ENCODE data around the gene JPT2. TPM values are rescaled to one million over a fixed set of nuclear protein-coding genes. Genes with fewer than 3 reads are reported as not detected.

The JPT2 gene
- total RNA-seq, 1 experiment from 2014 or later, result 113 TPM

- TF ChIP-seq SRF (IDR thresholded peaks at IDR 0.05; ENCODE audit: low read depth) (no peak), CTCF (IDR thresholded peaks at IDR 0.05 in 2 of 3, conservative IDR thresholded peaks at IDR 0.05 in 1 of 3; ENCODE audit: borderline replicate concordance in 1 of 3, insufficient read depth in 1 of 3, low read depth in 2 of 3, low read length in 2 of 3) (no peak), RAD21 (IDR thresholded peaks at IDR 0.05; ENCODE audit: low read depth) (no peak), CBX3 (IDR thresholded peaks at IDR 0.05; ENCODE audit: low read depth) (no peak), EZH2 (IDR thresholded peaks at IDR 0.05) (no peak), POLR2AphosphoS5 (IDR thresholded peaks at IDR 0.05; ENCODE audit: low read depth, low read length) (no peak), SP1 (IDR thresholded peaks at IDR 0.05; ENCODE audit: low read depth) (no peak), REST (IDR thresholded peaks at IDR 0.05; ENCODE audit: low read depth) (no peak)
- Histone ChIP-seq H4K20me1 (ENCODE audit: insufficient read depth) (no peaks in the 10 kb centered on the region; the same call in 1 of the 2 replicates), H3K9me3 (ENCODE audit: control insufficient read depth in 1 of 2, insufficient read depth in 1 of 2, low read depth in 1 of 2, low read length in 2 of 2) (no peaks in the 10 kb centered on the region), H3K4me2 (ENCODE audit: low read length) (no peak overlapping the region), H3K9ac (ENCODE audit: low read length) (no peak overlapping the region), H3K79me2 (ENCODE audit: insufficient read depth, low read length) (peaks cover 46% of the 10 kb centered on the region), H3K27ac (ENCODE audit: low read depth, low read length) (no peak overlapping the region), H3K4me3 (replicated peaks in 1 of 2; ENCODE audit: low read depth in 1 of 2, low read length in 2 of 2) (no peak overlapping the region), H3K9me2 (ENCODE audit: insufficient read depth) (no peaks in the 10 kb centered on the region), H2AFZ (ENCODE audit: low read depth, low read length, poor library complexity, severe bottlenecking) (no peak overlapping the region), H3K36me3 (ENCODE audit: control insufficient read depth in 1 of 2, insufficient read depth in 2 of 2, low read length in 2 of 2) (peaks cover 0 to 6% of the 10 kb centered on the region in 2 experiments; a peak in 2 of 4 replicates), H3K27me3 (ENCODE audit: insufficient read depth, low read length) (no peaks in the 10 kb centered on the region), H3K4me1 (ENCODE audit: control insufficient read depth in 1 of 2, insufficient read depth in 2 of 2, low read length in 2 of 2) (peaks cover 38 to 47% of the 10 kb centered on the region in 2 experiments)
- RAD21 ChIA-PET (ENCODE audit: low non-redundant PET in 1 of 2, low total read pairs in 2 of 2, uncharacterized antibody in 2 of 2, unreplicated experiment in 2 of 2), result no interaction called here
- no TSS peak for BruUV-seq (replicated peaks)
- DNase-seq (ENCODE audit: low read depth, low spot score) (no peak), ATAC-seq (no peak)
- POLR2A ChIA-PET, result no interaction called here
- intact Hi-C loops (cut with micrococcal nuclease), result no loop called here
- CTCF ChIA-PET, result interaction anchor here (1.3 kb wide), 1 partner anchor 9 kb away, joined by 4 read pairs; no protein-coding TSS in a partner anchor
These were observed 46.4 kb downstream of the JPT2 start for GRCh38 chr16:1724491-1724890.

Measured in HCT116 (cell line).